ENCODE results near the gene DELE1.

The DELE1 gene

DNA sequence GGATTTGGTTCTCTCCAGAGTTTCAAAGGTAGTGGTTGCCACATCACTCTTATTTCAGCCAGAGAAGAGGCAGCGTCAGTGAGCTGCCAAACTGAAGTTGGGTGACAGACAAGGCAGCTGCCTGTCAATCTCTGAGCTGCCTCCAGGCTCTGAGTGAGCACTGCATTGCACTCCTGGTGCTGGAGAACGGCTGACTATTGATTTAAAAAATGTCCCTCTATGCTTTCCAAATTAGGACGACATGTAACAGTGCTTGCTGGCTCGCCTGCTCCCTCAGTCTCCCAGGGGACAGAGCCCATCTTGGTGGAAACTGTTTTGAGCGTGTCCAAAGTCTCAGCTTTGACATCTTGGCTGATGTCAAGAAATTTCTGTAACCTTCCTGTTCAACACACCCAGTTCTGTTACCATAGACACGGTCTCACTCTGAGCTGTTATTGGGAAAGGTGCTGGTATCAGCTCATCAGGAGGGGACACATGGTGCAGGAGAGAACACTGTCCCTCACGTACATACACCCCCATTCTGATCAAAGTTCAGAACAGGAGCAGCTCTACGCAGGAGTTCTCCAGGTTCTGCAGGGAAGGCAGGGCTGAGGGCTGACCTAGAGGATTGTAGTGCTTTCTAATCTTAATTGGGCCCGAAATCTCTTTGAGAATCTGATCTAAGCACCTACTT is 18.6 kb downstream of the DELE1 start:
- Mint-ChIP-seq H3K9me3 (no peaks in the 10 kb centered on the region), H3K4me3 (no peak overlapping the region), H3K27ac (no peak overlapping the region), H3K4me1 (no peaks in the 10 kb centered on the region), H3K27me3 (ENCODE audit: low read depth) (no peaks in the 10 kb centered on the region), H3K36me3 (ENCODE audit: low read depth) (peaks cover 26% of the 10 kb centered on the region)
- TF ChIP-seq, protein P1, sequence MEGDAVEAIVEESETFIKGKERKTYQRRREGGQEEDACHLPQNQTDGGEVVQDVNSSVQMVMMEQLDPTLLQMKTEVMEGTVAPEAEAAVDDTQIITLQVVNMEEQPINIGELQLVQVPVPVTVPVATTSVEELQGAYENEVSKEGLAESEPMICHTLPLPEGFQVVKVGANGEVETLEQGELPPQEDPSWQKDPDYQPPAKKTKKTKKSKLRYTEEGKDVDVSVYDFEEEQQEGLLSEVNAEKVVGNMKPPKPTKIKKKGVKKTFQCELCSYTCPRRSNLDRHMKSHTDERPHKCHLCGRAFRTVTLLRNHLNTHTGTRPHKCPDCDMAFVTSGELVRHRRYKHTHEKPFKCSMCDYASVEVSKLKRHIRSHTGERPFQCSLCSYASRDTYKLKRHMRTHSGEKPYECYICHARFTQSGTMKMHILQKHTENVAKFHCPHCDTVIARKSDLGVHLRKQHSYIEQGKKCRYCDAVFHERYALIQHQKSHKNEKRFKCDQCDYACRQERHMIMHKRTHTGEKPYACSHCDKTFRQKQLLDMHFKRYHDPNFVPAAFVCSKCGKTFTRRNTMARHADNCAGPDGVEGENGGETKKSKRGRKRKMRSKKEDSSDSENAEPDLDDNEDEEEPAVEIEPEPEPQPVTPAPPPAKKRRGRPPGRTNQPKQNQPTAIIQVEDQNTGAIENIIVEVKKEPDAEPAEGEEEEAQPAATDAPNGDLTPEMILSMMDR (IDR thresholded peaks at IDR 0.05; ENCODE audit: unreplicated experiment in 3 of 3), result no peak

DNA sequence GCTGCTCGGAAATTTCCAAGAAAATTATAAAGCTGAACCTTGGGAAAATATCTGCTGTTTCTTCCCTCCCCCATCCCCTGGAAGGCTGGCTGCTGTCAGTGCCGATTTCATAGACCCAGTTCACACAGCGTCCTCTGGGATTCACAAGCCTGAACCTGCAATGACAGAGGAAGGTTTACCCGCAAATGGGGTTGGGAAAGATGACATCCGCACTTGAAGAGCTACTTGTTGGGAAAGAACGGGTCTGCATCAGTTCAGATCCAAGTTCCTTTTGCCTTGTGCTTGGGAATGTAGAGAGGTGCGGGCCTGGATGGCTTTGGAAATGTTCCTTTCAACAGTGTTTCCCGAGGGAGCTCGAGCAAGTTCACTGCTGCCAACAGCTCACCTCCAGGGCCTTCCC is 20.4 kb downstream of the DELE1 start:
- H3K36me3 Mint-ChIP-seq (ENCODE audit: low read depth), result peaks cover 15% of the 10 kb centered on the region
- TF ChIP-seq, protein P1 (IDR thresholded peaks at IDR 0.05; ENCODE audit: unreplicated experiment in 3 of 3), result no peak
- no peaks in the 10 kb centered on the region for H3K27me3 Mint-ChIP-seq (ENCODE audit: low read depth)
- H3K4me1 Mint-ChIP-seq, result no peaks in the 10 kb centered on the region
- H3K27ac Mint-ChIP-seq, result no peak overlapping the region
- no peak overlapping the region for H3K4me3 Mint-ChIP-seq
- H3K9me3 Mint-ChIP-seq, result no peaks in the 10 kb centered on the region

DNA sequence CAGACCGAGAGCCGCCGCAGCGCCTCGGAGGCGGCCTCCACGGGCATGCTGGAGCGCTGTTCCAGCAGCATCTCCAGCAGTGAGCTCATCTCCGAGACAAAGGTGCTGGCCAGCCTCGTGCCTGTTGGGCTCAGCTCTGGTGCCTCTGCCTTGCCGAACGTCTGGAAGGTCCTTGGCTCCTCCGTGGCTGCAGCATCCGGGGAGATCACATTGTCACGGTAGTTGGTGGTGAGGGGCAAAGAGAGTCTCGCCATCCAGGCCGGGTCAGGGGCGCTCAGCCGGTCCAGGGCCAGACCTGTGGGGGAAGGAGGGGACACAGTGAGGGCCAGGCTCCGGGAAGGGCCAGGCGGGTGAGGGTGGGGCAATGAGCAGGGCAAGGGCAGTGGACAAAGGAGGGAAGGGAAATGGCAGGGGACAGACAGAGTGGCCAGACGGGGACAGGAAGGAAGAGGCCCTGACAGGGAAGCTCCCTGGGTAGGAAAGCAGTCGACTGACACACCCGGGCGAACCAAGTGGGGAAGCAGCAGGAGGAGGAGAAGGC is 21.9 kb downstream of the DELE1 start:
- H3K4me3 Mint-ChIP-seq, result no peak overlapping the region
- H3K27me3 Mint-ChIP-seq (ENCODE audit: low read depth), result no peaks in the 10 kb centered on the region
- peaks cover 4% of the 10 kb centered on the region for H3K36me3 Mint-ChIP-seq (ENCODE audit: low read depth)
- no peak overlapping the region for H3K27ac Mint-ChIP-seq
- H3K4me1 Mint-ChIP-seq, result no peaks in the 10 kb centered on the region
- no peaks in the 10 kb centered on the region for H3K9me3 Mint-ChIP-seq
- TF ChIP-seq, protein P1 (IDR thresholded peaks at IDR 0.05; ENCODE audit: unreplicated experiment in 3 of 3), result no peak

DNA sequence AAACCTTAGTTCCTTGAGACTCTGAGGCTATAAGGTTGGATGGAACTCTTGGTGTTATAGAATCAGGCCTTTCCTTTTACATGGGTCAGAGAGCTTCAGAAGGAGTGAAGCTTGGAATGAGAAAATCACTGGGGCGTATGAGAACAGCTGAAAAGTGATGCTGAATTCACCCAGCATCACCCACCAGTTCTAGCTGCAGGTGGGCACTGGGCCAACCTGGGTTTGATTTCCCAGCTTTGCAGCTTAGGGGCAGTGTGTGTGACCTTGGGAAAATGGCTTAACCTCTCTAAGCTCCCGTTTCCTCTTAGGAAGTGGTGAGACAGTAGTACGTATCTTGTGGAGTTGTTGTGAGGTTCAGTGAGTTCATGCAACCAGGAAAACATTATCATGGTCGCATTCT is 23.6 kb downstream of the DELE1 start:
- Mint-ChIP-seq H3K4me1 (peaks cover 10% of the 10 kb centered on the region), H3K27ac (peak overlapping the region in 1 of 3 experiments; percentile 6), H3K36me3 (ENCODE audit: low read depth) (no peaks in the 10 kb centered on the region), H3K9me3 (no peaks in the 10 kb centered on the region), H3K4me3 (no peak overlapping the region), H3K27me3 (ENCODE audit: low read depth) (no peaks in the 10 kb centered on the region)
- TF ChIP-seq, protein P1 (IDR thresholded peaks at IDR 0.05; ENCODE audit: unreplicated experiment in 3 of 3), result no peak

DNA sequence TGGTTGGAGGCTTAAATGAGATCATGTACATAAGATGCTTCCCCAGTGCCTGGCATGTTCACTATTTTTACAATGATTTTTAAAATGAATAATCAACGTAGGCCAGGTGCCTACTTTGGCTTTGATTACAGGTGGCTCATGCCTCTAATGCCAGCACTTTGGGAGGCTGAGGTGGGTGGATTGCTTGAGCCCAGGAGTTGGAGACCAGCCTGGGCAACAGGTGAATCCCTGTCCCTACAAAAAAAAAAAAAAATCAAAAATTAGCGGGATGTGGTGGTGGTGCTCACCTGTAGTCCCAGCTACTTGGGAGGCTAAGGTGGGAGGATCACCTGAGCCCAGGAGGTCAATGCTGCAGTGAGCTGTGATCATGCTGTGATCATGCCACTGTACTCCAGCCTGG is 25.1 kb downstream of the DELE1 start:
- Mint-ChIP-seq H3K4me1 (peaks cover 12% of the 10 kb centered on the region), H3K27ac (no peak overlapping the region), H3K4me3 (no peak overlapping the region), H3K36me3 (ENCODE audit: low read depth) (no peaks in the 10 kb centered on the region), H3K9me3 (no peaks in the 10 kb centered on the region), H3K27me3 (ENCODE audit: low read depth) (no peaks in the 10 kb centered on the region)
- TF ChIP-seq, protein P1 (IDR thresholded peaks at IDR 0.05; ENCODE audit: unreplicated experiment in 3 of 3), result no peak

DNA sequence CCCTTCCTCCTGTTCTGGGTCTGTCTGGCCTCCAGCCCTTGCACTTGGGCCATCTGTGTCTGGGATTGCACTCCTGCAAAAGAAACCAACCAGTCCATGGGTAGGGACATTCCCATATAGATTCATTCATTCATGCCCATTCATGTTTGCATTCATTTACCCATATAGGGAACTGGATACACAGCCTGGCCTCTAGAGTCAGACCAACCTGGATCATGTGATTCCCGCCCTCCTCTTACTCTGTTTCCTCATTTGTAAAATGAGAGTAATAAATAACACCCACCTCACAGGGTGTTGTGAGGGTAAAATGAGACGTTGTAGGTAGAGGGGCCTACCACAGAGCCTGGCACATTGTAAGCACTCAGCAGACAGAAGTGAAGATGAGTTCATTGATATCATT is 25.8 kb downstream of the DELE1 start:
- no peaks in the 10 kb centered on the region for H3K27me3 Mint-ChIP-seq (ENCODE audit: low read depth)
- TF ChIP-seq, protein P1 (IDR thresholded peaks at IDR 0.05; ENCODE audit: unreplicated experiment in 3 of 3), result no peak
- no peaks in the 10 kb centered on the region for H3K36me3 Mint-ChIP-seq (ENCODE audit: low read depth)

More for the DNA sequence above, 25.8 kb downstream of the DELE1 start:
- Mint-ChIP-seq H3K9me3 (no peaks in the 10 kb centered on the region), H3K4me3 (no peak overlapping the region), H3K27ac (no peak overlapping the region), H3K4me1 (peaks cover 12% of the 10 kb centered on the region)

Measured in nephron (organoid).